Mesodermal cell (in vitro differentiated cells): Measurements from ENCODE around the gene SERGEF.
A peak's percentile ranks its signal among the peaks of the same experiment; 100 is the strongest.

Experiments
- H3K27ac ChIP-seq: 2 replicates; pipeline ENCODE4 v1.7.0; 2013; ENCODE audit warnings: mild to moderate bottlenecking, low read depth, low read length, moderate library complexity; ENCODE audit not compliant: severe bottlenecking
- H3K36me3 ChIP-seq: 2 replicates; pipeline ENCODE4 v1.7.1; 2013; ENCODE audit warnings: mild to moderate bottlenecking, low read length, moderate library complexity; ENCODE audit not compliant: control insufficient read depth, insufficient read depth
- H3K4me1 ChIP-seq: one replicate; pipeline ENCODE4 v1.7.1; 2013; ENCODE audit warnings: mild to moderate bottlenecking, low read length; ENCODE audit not compliant: insufficient read depth, control insufficient read depth, poor library complexity, severe bottlenecking
- H3K4me3 ChIP-seq: 2 replicates; pipeline ENCODE4 v1.7.0; 2013; ENCODE audit warnings: low read length, control low read depth, mild to moderate bottlenecking; ENCODE audit not compliant: insufficient read depth, poor library complexity, severe bottlenecking; ENCODE audit errors: extremely low read depth
- H3K9me3 ChIP-seq: 2 replicates; pipeline ENCODE4 v1.7.1; 2013; ENCODE audit warnings: mild to moderate bottlenecking, low read length, moderate library complexity; ENCODE audit not compliant: control insufficient read depth
- WGBS, 2 experiments: methylation state at CpG; one replicate each; pipeline ENCODE4 v1.1.5; 2013; ENCODE audit warnings: missing lambda C conversion rate in 2 of 2; ENCODE audit not compliant: insufficient coverage in 2 of 2; 5-methylcytosine and 5-hydroxymethylcytosine counted together

SERGEF gene

GRCh38 chr11:17750801-17751165 lies 262.1 kb downstream of the SERGEF start:
- H3K36me3 ChIP-seq = no peaks in the 10 kb centered on the region
- H3K9me3 ChIP-seq = no peaks in the 10 kb centered on the region
- no peaks in the 10 kb centered on the region for H3K4me1 ChIP-seq
- no peak overlapping the region for H3K27ac ChIP-seq
- H3K4me3 ChIP-seq = no peak overlapping the region
- WGBS, 2 experiments = 85 to 89% methylated on average over 2 of the region's 2 CpGs

GRCh38 chr11:17750013-17750800 lies 262.6 kb downstream of the SERGEF start:
- Histone ChIP-seq H3K4me3 (no peak overlapping the region), H3K27ac (no peak overlapping the region), H3K36me3 (no peaks in the 10 kb centered on the region), H3K4me1 (no peaks in the 10 kb centered on the region), H3K9me3 (no peaks in the 10 kb centered on the region)
- WGBS, 2 experiments = 74 to 79% methylated on average over 13 of the region's 13 CpGs

- no peaks in the 10 kb centered on the region for H3K36me3 ChIP-seq
- WGBS, 2 experiments = 86 to 88% methylated on average over 16 to 18 of the region's 19 CpGs
- peaks cover 9% of the 10 kb centered on the region for H3K4me1 ChIP-seq
- H3K4me3 ChIP-seq = no peak overlapping the region
- H3K9me3 ChIP-seq = no peaks in the 10 kb centered on the region
- H3K27ac ChIP-seq = no peak overlapping the region
These were observed 263.8 kb downstream of the SERGEF start for GRCh38 chr11:17748761-17749721.

GRCh38 chr11:17748044-17748443 lies 264.8 kb downstream of the SERGEF start:
- Histone ChIP-seq H3K27ac (no peak overlapping the region), H3K9me3 (no peaks in the 10 kb centered on the region), H3K36me3 (no peaks in the 10 kb centered on the region), H3K4me3 (no peak overlapping the region), H3K4me1 (peaks cover 14% of the 10 kb centered on the region)
- 85 to 86% methylated on average over 5 to 8 of the region's 8 CpGs for WGBS, 2 experiments

GRCh38 chr11:17747131-17747955 lies 265.5 kb downstream of the SERGEF start:
- H3K36me3 ChIP-seq = no peaks in the 10 kb centered on the region
- no peak overlapping the region for H3K4me3 ChIP-seq
- WGBS, 2 experiments = 83 to 86% methylated on average over 15 to 17 of the region's 19 CpGs
- H3K9me3 ChIP-seq = no peaks in the 10 kb centered on the region
- H3K4me1 ChIP-seq = peaks cover 14% of the 10 kb centered on the region
- no peak overlapping the region for H3K27ac ChIP-seq

- Histone ChIP-seq H3K27ac (no peak overlapping the region), H3K36me3 (no peaks in the 10 kb centered on the region), H3K4me1 (peaks cover 14% of the 10 kb centered on the region), H3K4me3 (no peak overlapping the region), H3K9me3 (no peaks in the 10 kb centered on the region)
- 88 to 92% methylated on average over 7 to 9 of the region's 11 CpGs for WGBS, 2 experiments
These were observed 266.8 kb downstream of the SERGEF start for GRCh38 chr11:17746096-17746495.

- Histone ChIP-seq H3K9me3 (no peaks in the 10 kb centered on the region), H3K4me1 (peaks cover 14% of the 10 kb centered on the region), H3K27ac (no peak overlapping the region), H3K36me3 (no peaks in the 10 kb centered on the region), H3K4me3 (no peak overlapping the region)
- 82 to 89% methylated on average over 17 to 18 of the region's 20 CpGs for WGBS, 2 experiments
These were observed 267.6 kb downstream of the SERGEF start for GRCh38 chr11:17745023-17745772.

- 88% methylated on average over 8 to 9 of the region's 10 CpGs for WGBS, 2 experiments
- no peaks in the 10 kb centered on the region for H3K36me3 ChIP-seq
- H3K4me1 ChIP-seq = peaks cover 14% of the 10 kb centered on the region
- H3K9me3 ChIP-seq = no peaks in the 10 kb centered on the region
- H3K27ac ChIP-seq = peak overlapping the region; percentile 29
- H3K4me3 ChIP-seq = no peak overlapping the region
These were observed 268.5 kb downstream of the SERGEF start for GRCh38 chr11:17744151-17744940.

- no peaks in the 10 kb centered on the region for H3K9me3 ChIP-seq
- peaks cover 15% of the 10 kb centered on the region for H3K4me1 ChIP-seq
- no peak overlapping the region for H3K4me3 ChIP-seq
- no peaks in the 10 kb centered on the region for H3K36me3 ChIP-seq
- 82 to 84% methylated on average over 2 to 3 of the region's 5 CpGs for WGBS, 2 experiments
- no peak overlapping the region for H3K27ac ChIP-seq
These were observed 269.1 kb downstream of the SERGEF start for GRCh38 chr11:17743808-17744119.
